Activated naive CD8-positive, alpha-beta T cell treated with anti-CD3 and anti-CD28 coated beads, Interleukin-2, amount 50 U/mL, for 24 hours (primary cell): Measurements from ENCODE around the gene CCDC81.

Experiments used
- ATAC-seq: fragments of 150-1000 bp; cut with Tn5 transposase; one replicate; pipeline ENCODE4 v1.10.0; 2021
- DNase-seq: peaks from one replicate; pipeline ENCODE4 v3.0.0; 2021
- H3K27ac Mint-ChIP-seq: one replicate; pipeline ENCODE4 v1.8.0; 2021; ENCODE audit warnings: mild to moderate bottlenecking, mixed read lengths
- H3K27me3 Mint-ChIP-seq: one replicate; pipeline ENCODE4 v1.8.0; 2021; ENCODE audit warnings: mixed read lengths
- H3K36me3 Mint-ChIP-seq: one replicate; pipeline ENCODE4 v1.8.0; 2021; ENCODE audit warnings: low read depth, mixed read lengths
- H3K4me1 Mint-ChIP-seq: one replicate; pipeline ENCODE4 v1.8.0; 2021; ENCODE audit warnings: mixed read lengths
- H3K4me3 Mint-ChIP-seq: one replicate; pipeline ENCODE4 v1.8.0; 2021; ENCODE audit warnings: mild to moderate bottlenecking, moderate library complexity, mixed read lengths
- H3K9me3 Mint-ChIP-seq: one replicate; pipeline ENCODE4 v1.8.0; 2021; ENCODE audit warnings: mixed read lengths

Gene CCDC81

DNA sequence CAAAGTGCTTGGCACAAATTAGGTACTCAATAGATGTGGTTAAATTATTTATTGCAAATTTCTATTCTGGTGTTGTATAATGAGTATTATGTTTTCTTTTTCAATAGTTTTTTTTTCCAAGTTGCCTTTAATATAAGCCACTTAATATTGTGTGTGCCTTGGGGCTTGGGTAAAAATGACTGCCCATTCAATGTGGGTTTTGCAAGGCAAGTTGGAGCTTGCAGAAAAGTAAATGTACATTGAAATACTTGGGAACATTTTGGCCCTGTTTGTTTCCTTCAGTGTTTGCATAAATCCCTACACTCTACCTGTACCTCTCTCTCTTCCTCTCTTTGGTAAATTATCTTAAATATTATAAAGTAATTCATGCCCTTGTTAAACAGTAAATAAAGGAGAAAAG lies 2.1 kb upstream of the CCDC81 start:
- no peak overlapping the region for H3K27ac Mint-ChIP-seq
- H3K4me1 Mint-ChIP-seq: peaks cover 5% of the 10 kb centered on the region
- ATAC-seq: no peak
- peaks cover 19% of the 10 kb centered on the region for H3K27me3 Mint-ChIP-seq
- H3K4me3 Mint-ChIP-seq: no peak overlapping the region
- H3K9me3 Mint-ChIP-seq: no peaks in the 10 kb centered on the region
- no peak for DNase-seq
- H3K36me3 Mint-ChIP-seq: no peaks in the 10 kb centered on the region

DNA sequence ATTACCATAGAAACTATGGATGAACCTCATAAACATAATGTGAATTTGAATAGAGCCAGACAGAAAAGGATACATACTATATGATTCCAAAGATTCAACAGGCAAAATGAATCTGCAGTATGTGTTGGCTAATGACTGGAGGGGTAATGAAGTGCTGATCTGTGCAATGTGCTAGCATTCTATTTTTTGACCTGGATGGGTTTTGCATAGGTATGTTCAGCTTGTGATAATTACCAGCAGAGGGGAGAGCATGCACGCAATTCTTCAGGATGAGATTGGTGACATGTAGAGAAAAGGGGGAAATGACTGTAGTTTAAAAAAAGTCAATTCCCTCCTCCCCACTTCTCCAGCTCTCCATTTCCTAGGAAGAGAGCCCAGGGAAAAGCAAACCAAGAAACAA lies 618 bp upstream of the CCDC81 start:
- H3K36me3 Mint-ChIP-seq: no peaks in the 10 kb centered on the region
- peaks cover 3% of the 10 kb centered on the region for H3K9me3 Mint-ChIP-seq
- H3K4me3 Mint-ChIP-seq: no peak overlapping the region
- H3K27me3 Mint-ChIP-seq: peaks cover 21% of the 10 kb centered on the region
- ATAC-seq (no peak), DNase-seq (no peak)
- no peak overlapping the region for H3K27ac Mint-ChIP-seq
- peaks cover 5% of the 10 kb centered on the region for H3K4me1 Mint-ChIP-seq

GRCh38 chr11:86377972-86378371 lies 3.3 kb downstream of the CCDC81 start:
- H3K27ac Mint-ChIP-seq: no peak overlapping the region
- peaks cover 3% of the 10 kb centered on the region for H3K9me3 Mint-ChIP-seq
- ATAC-seq (no peak), DNase-seq (no peak)
- H3K4me3 Mint-ChIP-seq: no peak overlapping the region
- no peaks in the 10 kb centered on the region for H3K36me3 Mint-ChIP-seq
- peaks cover 2% of the 10 kb centered on the region for H3K4me1 Mint-ChIP-seq
- H3K27me3 Mint-ChIP-seq: peaks cover 21% of the 10 kb centered on the region

DNA sequence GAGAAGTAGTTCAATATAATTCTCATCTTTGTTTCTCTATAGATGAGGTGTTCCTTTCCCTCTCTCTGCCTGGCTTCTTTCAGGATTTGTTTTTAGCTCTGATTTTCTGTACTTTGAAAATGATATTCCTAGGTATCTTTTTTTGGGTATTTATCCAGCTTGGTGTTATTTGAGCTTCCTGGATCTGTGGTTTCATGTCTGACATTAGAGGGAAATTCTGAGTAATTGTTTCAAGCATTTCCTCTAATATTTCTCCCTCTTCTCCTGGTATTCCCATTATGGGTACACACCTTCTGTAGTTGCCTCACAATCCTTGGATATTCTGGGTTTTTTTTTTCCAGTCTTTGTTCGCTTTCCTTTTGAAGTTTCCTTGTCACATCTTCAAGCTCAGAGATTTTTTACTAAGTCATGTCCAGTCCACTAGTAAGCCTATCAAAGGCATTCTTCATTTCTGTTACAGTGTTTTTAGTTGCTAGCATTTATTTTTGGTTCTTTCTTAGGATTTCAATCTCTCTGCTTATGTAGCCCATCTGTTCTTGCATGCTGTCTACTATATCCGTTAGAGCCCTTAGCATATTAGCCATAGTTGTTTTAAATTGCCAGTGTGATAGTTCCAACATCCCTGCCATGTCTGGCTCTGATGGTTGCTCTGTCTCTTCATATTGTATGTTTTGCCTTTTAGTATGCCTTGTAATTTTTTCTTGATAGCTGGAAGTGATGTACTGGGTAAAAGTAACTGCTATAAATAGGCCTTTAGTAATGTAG lies 5.8 kb downstream of the CCDC81 start:
- DNase-seq (no peak), ATAC-seq (no peak)
- no peaks in the 10 kb centered on the region for H3K36me3 Mint-ChIP-seq
- no peaks in the 10 kb centered on the region for H3K4me1 Mint-ChIP-seq
- H3K27ac Mint-ChIP-seq: no peak overlapping the region
- peaks cover 3% of the 10 kb centered on the region for H3K9me3 Mint-ChIP-seq
- no peak overlapping the region for H3K4me3 Mint-ChIP-seq
- peaks cover 5% of the 10 kb centered on the region for H3K27me3 Mint-ChIP-seq

- Mint-ChIP-seq H3K27ac (no peak overlapping the region), H3K27me3 (no peaks in the 10 kb centered on the region), H3K4me3 (no peak overlapping the region), H3K36me3 (no peaks in the 10 kb centered on the region), H3K9me3 (peaks cover under 1% of the 10 kb centered on the region), H3K4me1 (no peaks in the 10 kb centered on the region)
- DNase-seq (no peak), ATAC-seq (no peak)
These were observed 8.6 kb downstream of the CCDC81 start for GRCh38 chr11:86383041-86383955.

DNA sequence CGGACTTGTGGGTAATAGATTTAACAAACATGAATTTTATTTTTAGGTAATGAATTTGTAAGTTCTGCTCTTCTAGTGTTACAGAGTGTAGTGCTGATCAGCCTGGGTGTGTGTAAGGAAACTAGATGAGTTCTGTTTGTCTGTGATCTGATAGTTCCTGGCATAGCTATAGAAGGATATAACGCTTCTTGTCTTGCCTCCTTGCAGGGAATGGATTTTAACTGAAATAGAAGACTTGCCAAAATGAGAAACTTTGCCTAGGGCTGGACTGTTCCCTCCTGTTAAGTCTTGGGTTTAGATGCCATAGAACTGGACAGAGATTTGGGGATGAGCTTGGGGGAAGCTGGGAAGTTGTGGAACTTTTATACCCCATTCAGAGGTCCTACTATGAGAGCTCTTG lies 11.6 kb downstream of the CCDC81 start:
- H3K36me3 Mint-ChIP-seq: no peaks in the 10 kb centered on the region
- H3K27me3 Mint-ChIP-seq: no peaks in the 10 kb centered on the region
- ATAC-seq (no peak), DNase-seq (no peak)
- H3K4me1 Mint-ChIP-seq: no peaks in the 10 kb centered on the region
- H3K4me3 Mint-ChIP-seq: no peak overlapping the region
- H3K27ac Mint-ChIP-seq: no peak overlapping the region
- no peaks in the 10 kb centered on the region for H3K9me3 Mint-ChIP-seq

GRCh38 chr11:86386746-86387145 lies 12.1 kb downstream of the CCDC81 start:
- Mint-ChIP-seq H3K27ac (no peak overlapping the region), H3K9me3 (no peaks in the 10 kb centered on the region), H3K4me1 (no peaks in the 10 kb centered on the region), H3K4me3 (no peak overlapping the region), H3K27me3 (no peaks in the 10 kb centered on the region), H3K36me3 (no peaks in the 10 kb centered on the region)
- ATAC-seq: no peak
- DNase-seq: no peak

- ATAC-seq (no peak), DNase-seq (no peak)
- Mint-ChIP-seq H3K4me3 (no peak overlapping the region), H3K9me3 (no peaks in the 10 kb centered on the region), H3K27me3 (no peaks in the 10 kb centered on the region), H3K36me3 (no peaks in the 10 kb centered on the region), H3K4me1 (no peaks in the 10 kb centered on the region), H3K27ac (no peak overlapping the region)
These were observed 13.5 kb downstream of the CCDC81 start for GRCh38 chr11:86388198-86388597.

- Mint-ChIP-seq H3K36me3 (no peaks in the 10 kb centered on the region), H3K4me1 (no peaks in the 10 kb centered on the region), H3K4me3 (no peak overlapping the region), H3K9me3 (no peaks in the 10 kb centered on the region), H3K27ac (no peak overlapping the region), H3K27me3 (no peaks in the 10 kb centered on the region)
- DNase-seq (no peak), ATAC-seq (no peak)
These were observed 15.8 kb downstream of the CCDC81 start for GRCh38 chr11:86390487-86390886.

DNA sequence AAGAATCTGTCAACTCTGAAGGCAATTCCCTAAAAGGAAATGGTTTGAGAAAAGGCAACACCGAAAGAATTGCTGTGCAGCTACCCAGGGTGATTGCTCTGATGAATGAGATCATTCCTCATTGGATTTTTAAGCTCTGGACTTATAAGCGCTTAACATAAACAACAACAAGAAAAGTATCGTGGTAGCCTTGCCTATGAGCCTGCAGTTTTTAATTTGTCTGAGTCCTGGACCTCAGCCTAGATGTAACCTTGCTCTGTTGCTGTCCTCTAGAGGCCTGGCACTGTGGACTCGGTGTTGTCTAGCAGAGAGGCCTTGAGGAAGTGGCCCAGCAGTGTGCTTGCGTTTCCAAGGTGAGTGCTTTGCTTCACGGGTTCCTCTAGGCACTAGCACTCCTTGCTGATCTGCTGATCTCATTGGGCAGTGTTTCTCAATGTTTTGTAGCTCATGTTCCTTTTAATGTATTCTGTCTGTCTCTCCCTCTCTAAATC lies 20.4 kb downstream of the CCDC81 start:
- H3K36me3 Mint-ChIP-seq: no peaks in the 10 kb centered on the region
- ATAC-seq (no peak), DNase-seq (no peak)

DNA sequence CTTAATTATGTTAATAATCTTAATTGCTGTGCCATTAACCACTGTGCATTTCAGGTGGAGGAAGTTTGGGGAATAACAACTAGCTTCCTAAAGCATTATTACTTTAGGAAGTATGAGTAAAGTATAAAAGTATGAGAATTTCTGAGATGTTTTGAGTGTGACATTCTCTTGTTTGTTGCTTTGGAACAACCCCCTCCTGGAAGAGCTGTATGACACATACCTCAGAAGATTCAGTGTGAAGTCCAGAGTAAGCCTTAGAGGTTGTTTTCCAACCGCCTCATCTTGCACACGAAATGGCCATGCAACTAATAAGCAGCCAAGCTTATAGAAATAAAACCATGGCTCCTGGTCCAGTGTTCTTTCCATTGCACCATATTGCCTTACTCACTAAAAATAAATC lies 21.7 kb downstream of the CCDC81 start:
- H3K9me3 Mint-ChIP-seq: no peaks in the 10 kb centered on the region
- no peak for ATAC-seq

More for the DNA sequence above, 20.4 kb downstream of the CCDC81 start:
- Mint-ChIP-seq H3K9me3 (no peaks in the 10 kb centered on the region), H3K4me3 (no peak overlapping the region), H3K4me1 (no peaks in the 10 kb centered on the region), H3K27me3 (no peaks in the 10 kb centered on the region), H3K27ac (no peak overlapping the region)

GRCh38 chr11:86397351-86397750 lies 22.7 kb downstream of the CCDC81 start:
- ATAC-seq: no peak
- H3K9me3 Mint-ChIP-seq: no peaks in the 10 kb centered on the region
- no peak for DNase-seq
- H3K4me1 Mint-ChIP-seq: peaks cover 3% of the 10 kb centered on the region
- H3K4me3 Mint-ChIP-seq: no peak overlapping the region
- no peak overlapping the region for H3K27ac Mint-ChIP-seq
- H3K27me3 Mint-ChIP-seq: no peaks in the 10 kb centered on the region
- H3K36me3 Mint-ChIP-seq: no peaks in the 10 kb centered on the region

More for the DNA sequence above, 21.7 kb downstream of the CCDC81 start:
- no peak overlapping the region for H3K27ac Mint-ChIP-seq
- DNase-seq: no peak
- no peak overlapping the region for H3K4me3 Mint-ChIP-seq
- peaks cover 3% of the 10 kb centered on the region for H3K4me1 Mint-ChIP-seq
- no peaks in the 10 kb centered on the region for H3K36me3 Mint-ChIP-seq
- no peaks in the 10 kb centered on the region for H3K27me3 Mint-ChIP-seq

GRCh38 chr11:86398106-86398505 lies 23.4 kb downstream of the CCDC81 start:
- Mint-ChIP-seq H3K4me1 (peaks cover 3% of the 10 kb centered on the region), H3K4me3 (no peak overlapping the region), H3K27ac (no peak overlapping the region), H3K9me3 (no peaks in the 10 kb centered on the region), H3K27me3 (no peaks in the 10 kb centered on the region), H3K36me3 (no peaks in the 10 kb centered on the region)
- no peak for ATAC-seq
- DNase-seq: no peak

DNA sequence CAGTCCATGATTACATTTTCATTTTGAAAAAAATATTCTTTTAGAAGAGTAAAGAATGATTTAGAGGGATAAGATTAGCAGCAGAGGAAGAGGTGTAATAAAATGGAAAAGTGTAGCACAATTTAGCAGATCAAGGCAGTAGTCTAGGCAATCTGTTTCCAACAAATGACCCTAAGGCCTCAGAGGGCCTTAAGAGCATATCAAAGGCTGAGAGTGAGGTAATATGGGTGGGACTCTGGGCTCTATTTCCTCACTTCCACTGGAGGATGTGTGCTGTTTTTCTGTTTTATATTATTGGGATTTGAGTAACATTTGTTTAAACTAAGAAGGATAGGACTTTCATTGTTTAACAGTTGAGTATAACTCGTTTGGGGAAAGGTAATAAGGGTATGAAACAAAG lies 28.8 kb downstream of the CCDC81 start:
- Mint-ChIP-seq H3K4me1 (peaks cover 3% of the 10 kb centered on the region), H3K4me3 (no peak overlapping the region), H3K36me3 (no peaks in the 10 kb centered on the region), H3K27me3 (no peaks in the 10 kb centered on the region), H3K27ac (no peak overlapping the region), H3K9me3 (no peaks in the 10 kb centered on the region)
- DNase-seq: no peak
- no peak for ATAC-seq

DNA sequence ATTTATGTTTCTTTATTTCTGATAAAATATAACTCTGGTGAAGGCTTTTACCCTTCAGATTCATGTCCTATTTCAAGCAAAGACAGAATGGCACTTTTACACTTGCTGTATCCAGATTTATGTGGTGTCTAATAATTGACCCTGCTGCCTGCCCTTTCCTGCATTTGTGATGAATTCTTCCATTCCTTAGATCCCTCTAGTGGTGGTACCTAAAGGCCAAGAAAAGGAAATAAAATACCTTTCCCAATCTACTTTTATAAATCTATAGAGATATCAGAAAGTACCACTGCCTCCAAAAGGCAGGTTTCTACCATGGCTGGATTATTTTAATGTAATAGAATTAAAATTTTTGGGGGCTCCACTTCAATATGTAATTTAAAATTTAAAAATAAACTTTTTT lies 34.2 kb downstream of the CCDC81 start:
- no peak for ATAC-seq
- H3K36me3 Mint-ChIP-seq: peaks cover 2% of the 10 kb centered on the region
- no peaks in the 10 kb centered on the region for H3K4me1 Mint-ChIP-seq

More for the DNA sequence above, 34.2 kb downstream of the CCDC81 start:
- Mint-ChIP-seq H3K9me3 (no peaks in the 10 kb centered on the region), H3K27ac (no peak overlapping the region), H3K27me3 (no peaks in the 10 kb centered on the region), H3K4me3 (no peak overlapping the region)
- no peak for DNase-seq
